D341Med (cell line): ENCODE results near the gene KAZN.
A peak's percentile ranks its signal among the peaks of the same experiment; 100 is the strongest.

ENCODE experiments used
- DNase-seq: peaks from one replicate; pipeline ENCODE4 v3.0.0; 2012; ENCODE audit warnings: low spot score

Gene KAZN

GRCh38 chr1:14590411-14591180, 7.9 kb upstream of the KAZN start:
- no peak for DNase-seq

- no peak for DNase-seq
Observed at GRCh38 chr1:14591600-14591999, 6.9 kb upstream of the KAZN start.

- DNase-seq: no peak
Observed at GRCh38 chr1:14592004-14592631, 6.4 kb upstream of the KAZN start.

- DNase-seq: no peak
Observed at GRCh38 chr1:14593302-14593701, 5.2 kb upstream of the KAZN start.

- no peak for DNase-seq
Observed at GRCh38 chr1:14594045-14594444, 4.4 kb upstream of the KAZN start.

GRCh38 chr1:14596591-14596990, 1.9 kb upstream of the KAZN start:
- no peak for DNase-seq

- no peak for DNase-seq
Observed at GRCh38 chr1:14597343-14598006, 1.0 kb upstream of the KAZN start.

- DNase-seq: no peak
Observed at GRCh38 chr1:14598007-14598497, 433 bp upstream of the KAZN start.

GRCh38 chr1:14599183-14599791, 802 bp downstream of the KAZN start:
- peak; percentile 16 for DNase-seq

- no peak for DNase-seq
Observed at GRCh38 chr1:14599800-14600199, 1.3 kb downstream of the KAZN start.

GRCh38 chr1:14600405-14601112, 2.1 kb downstream of the KAZN start:
- no peak for DNase-seq

GRCh38 chr1:14602136-14602535, 3.7 kb downstream of the KAZN start:
- peak; percentile 18 for DNase-seq

GRCh38 chr1:14603645-14604044, 5.2 kb downstream of the KAZN start:
- no peak for DNase-seq

GRCh38 chr1:14604414-14604813, 5.9 kb downstream of the KAZN start:
- no peak for DNase-seq

- no peak for DNase-seq
Observed at GRCh38 chr1:14605945-14606344, 7.5 kb downstream of the KAZN start.

GRCh38 chr1:14606632-14607031, 8.1 kb downstream of the KAZN start:
- DNase-seq: no peak

- no peak for DNase-seq
Observed at GRCh38 chr1:14607295-14607694, 8.8 kb downstream of the KAZN start.

GRCh38 chr1:14608308-14608707, 9.8 kb downstream of the KAZN start:
- no peak for DNase-seq

GRCh38 chr1:14610761-14611160, 12.3 kb downstream of the KAZN start:
- DNase-seq: no peak

- no peak for DNase-seq
Observed at GRCh38 chr1:14611792-14612191, 13.3 kb downstream of the KAZN start.

- no peak for DNase-seq
Observed at GRCh38 chr1:14612256-14612655, 13.8 kb downstream of the KAZN start.

GRCh38 chr1:14613926-14614325, 15.4 kb downstream of the KAZN start:
- DNase-seq: no peak
